ENCODE data around the gene GPR61. TPM values are rescaled to one million over a fixed set of nuclear protein-coding genes. Genes with fewer than 3 reads are reported as not detected.

The GPR61 gene
- total RNA-seq, 5 donors from 2014 or later (not counting 1 experiment from before 2014, with no cell fraction given) = 0.16 to 0.75 (median 0.39) TPM

DNA sequence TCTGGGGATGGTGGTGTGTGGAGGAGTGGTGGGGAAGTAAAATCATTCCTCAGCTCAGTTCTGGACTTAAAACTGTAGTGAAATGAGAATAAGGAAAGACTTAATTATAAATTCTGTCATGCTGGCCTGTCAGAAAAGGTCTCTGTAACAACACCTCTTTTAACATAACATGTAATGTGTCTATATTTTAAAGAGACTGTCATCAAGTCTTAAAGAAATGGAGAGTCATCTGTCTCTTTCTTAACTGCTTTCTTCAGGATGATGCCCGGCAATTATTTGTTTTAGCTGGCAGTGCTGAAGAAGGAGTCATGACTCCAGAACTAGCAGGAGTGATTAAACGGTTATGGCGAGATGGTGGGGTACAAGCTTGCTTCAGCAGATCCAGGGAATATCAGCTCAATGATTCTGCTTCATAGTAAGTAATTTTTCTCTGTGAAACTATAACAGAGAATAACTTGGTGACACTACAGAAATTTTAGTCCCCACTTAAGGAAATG is 39.3 kb downstream of the GPR61 start:
- Mint-ChIP-seq H3K27ac (peak overlapping the region; percentile 25 to 40), H3K4me3 (no peak overlapping the region), H3K4me1 (peaks cover 0 to 9% (median 1%) of the 10 kb centered on the region in 3 donors), H3K36me3 (peaks cover 52% of the 10 kb centered on the region), H3K9me3 (no peaks in the 10 kb centered on the region), H3K27me3 (no peaks in the 10 kb centered on the region)
- Histone ChIP-seq H3K36me3 (ENCODE audit: control insufficient read depth in 2 of 2, extremely low read depth in 1 of 2, insufficient read depth in 1 of 2, low read length in 1 of 2) (peaks cover 0 to 55% of the 10 kb centered on the region in 2 donors), H3K4me1 (ENCODE audit: control insufficient read depth in 1 of 2, extremely low read depth in 1 of 2, insufficient read depth in 2 of 2, low read length in 2 of 2) (no peaks in the 10 kb centered on the region), H3K27ac (ENCODE audit: low read length) (no peak overlapping the region), H3K9me3 (no peaks in the 10 kb centered on the region), H3K4me3 (ENCODE audit: control insufficient read depth in 1 of 2, extremely low read depth in 1 of 2, low read length in 1 of 2) (no peak overlapping the region), H3K27me3 (replicated peaks in 1 of 2; ENCODE audit: control insufficient read depth in 2 of 2, extremely low read depth in 1 of 2, insufficient read depth in 2 of 2, low read length in 1 of 2) (no peaks in the 10 kb centered on the region)
- ChIA-PET CTCF (interaction anchor here in 1 of 2 donors (0.6 to 3.0 kb wide), 2 partner anchors 33 to 66 kb away, joined by 3 to 9 read pairs; no protein-coding TSS in a partner anchor), POLR2A (no interaction called here)
- DNase-seq = no peak
- 100% methylated on average over 3 of the region's 3 CpGs for whole genome bisulfite sequencing (ENCODE audit: insufficient coverage)
- no peak for ATAC-seq (replicated peaks in 1 of 4)

GRCh38 chr1:109579491-109579890 is 39.8 kb downstream of the GPR61 start:
- Mint-ChIP-seq H3K4me1 (peaks cover 0 to 11% (median 1%) of the 10 kb centered on the region in 3 donors), H3K4me3 (no peak overlapping the region), H3K27ac (no peak overlapping the region), H3K27me3 (no peaks in the 10 kb centered on the region), H3K36me3 (peaks cover 54% of the 10 kb centered on the region), H3K9me3 (no peaks in the 10 kb centered on the region)
- Histone ChIP-seq H3K36me3 (ENCODE audit: control insufficient read depth in 2 of 2, extremely low read depth in 1 of 2, insufficient read depth in 1 of 2, low read length in 1 of 2) (peaks cover 0 to 58% of the 10 kb centered on the region in 2 donors), H3K9me3 (no peaks in the 10 kb centered on the region), H3K4me3 (ENCODE audit: control insufficient read depth in 1 of 2, extremely low read depth in 1 of 2, low read length in 1 of 2) (no peak overlapping the region), H3K27me3 (replicated peaks in 1 of 2; ENCODE audit: control insufficient read depth in 2 of 2, extremely low read depth in 1 of 2, insufficient read depth in 2 of 2, low read length in 1 of 2) (no peaks in the 10 kb centered on the region), H3K4me1 (ENCODE audit: control insufficient read depth in 1 of 2, extremely low read depth in 1 of 2, insufficient read depth in 2 of 2, low read length in 2 of 2) (no peaks in the 10 kb centered on the region), H3K27ac (ENCODE audit: low read length) (no peak overlapping the region)
- CTCF ChIA-PET = interaction anchor here in 1 of 2 donors (3.0 kb wide), 1 partner anchor 34 kb away, joined by 9 read pairs; no protein-coding TSS in a partner anchor
- DNase-seq (no peak), ATAC-seq (replicated peaks in 1 of 4) (no peak)
- no CpG with 5 or more reads among the region's 1 CpG for WGBS (ENCODE audit: insufficient coverage)
- POLR2A ChIA-PET = no interaction called here

GRCh38 chr1:109582021-109582420 is 42.3 kb downstream of the GPR61 start:
- Mint-ChIP-seq H3K36me3 (peaks cover 54% of the 10 kb centered on the region), H3K27ac (no peak overlapping the region), H3K4me1 (peaks cover 0 to 15% (median 0%) of the 10 kb centered on the region in 3 donors), H3K27me3 (no peaks in the 10 kb centered on the region), H3K9me3 (no peaks in the 10 kb centered on the region), H3K4me3 (no peak overlapping the region)
- Histone ChIP-seq H3K4me1 (ENCODE audit: control insufficient read depth in 1 of 2, extremely low read depth in 1 of 2, insufficient read depth in 2 of 2, low read length in 2 of 2) (no peaks in the 10 kb centered on the region), H3K4me3 (ENCODE audit: control insufficient read depth in 1 of 2, extremely low read depth in 1 of 2, low read length in 1 of 2) (no peak overlapping the region), H3K36me3 (ENCODE audit: control insufficient read depth in 2 of 2, extremely low read depth in 1 of 2, insufficient read depth in 1 of 2, low read length in 1 of 2) (peaks cover 0 to 73% of the 10 kb centered on the region in 2 donors), H3K27me3 (replicated peaks in 1 of 2; ENCODE audit: control insufficient read depth in 2 of 2, extremely low read depth in 1 of 2, insufficient read depth in 2 of 2, low read length in 1 of 2) (no peaks in the 10 kb centered on the region), H3K27ac (ENCODE audit: low read length) (no peak overlapping the region), H3K9me3 (no peaks in the 10 kb centered on the region)
- ChIA-PET CTCF (no interaction called here), POLR2A (interaction anchor here in 1 of 2 donors (0.8 kb wide), 1 partner anchor 490 kb away, joined by 8 read pairs; no protein-coding TSS in a partner anchor)
- ATAC-seq (replicated peaks in 1 of 4) = no peak
- 90% methylated on average over 2 of the region's 2 CpGs for whole genome bisulfite sequencing (ENCODE audit: insufficient coverage)
- no peak for DNase-seq

DNA sequence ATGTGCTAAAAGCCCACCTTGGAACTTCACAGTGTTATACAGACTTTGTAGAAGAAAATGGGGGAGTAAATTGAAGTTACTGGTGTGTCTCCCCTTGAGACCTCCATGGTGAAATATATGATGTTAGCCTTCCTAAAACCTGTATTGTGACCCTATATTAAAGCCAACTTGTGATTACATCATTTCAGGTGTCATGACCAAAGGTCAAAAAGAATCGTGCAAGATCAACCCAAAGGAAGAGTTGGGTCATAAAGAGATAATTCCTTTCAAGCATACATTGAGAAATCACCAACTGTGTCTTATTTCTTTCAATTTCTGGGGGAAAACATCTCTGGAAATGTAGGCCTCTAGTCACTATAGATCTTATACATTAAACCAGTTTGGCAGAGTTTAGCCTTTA is 45.1 kb downstream of the GPR61 start:
- no peaks in the 10 kb centered on the region for H3K4me1 ChIP-seq (ENCODE audit: control insufficient read depth in 1 of 2, extremely low read depth in 1 of 2, insufficient read depth in 2 of 2, low read length in 2 of 2)
- peaks cover 0 to 82% of the 10 kb centered on the region in 2 donors for H3K36me3 ChIP-seq (ENCODE audit: control insufficient read depth in 2 of 2, extremely low read depth in 1 of 2, insufficient read depth in 1 of 2, low read length in 1 of 2)
- no peaks in the 10 kb centered on the region for H3K27me3 ChIP-seq (replicated peaks in 1 of 2; ENCODE audit: control insufficient read depth in 2 of 2, extremely low read depth in 1 of 2, insufficient read depth in 2 of 2, low read length in 1 of 2)
- DNase-seq (no peak), ATAC-seq (replicated peaks in 1 of 4) (no peak)
- Mint-ChIP-seq H3K4me3 (no peak overlapping the region), H3K27ac (no peak overlapping the region), H3K36me3 (peaks cover 65% of the 10 kb centered on the region), H3K4me1 (peaks cover 0 to 17% (median 0%) of the 10 kb centered on the region in 3 donors), H3K27me3 (no peaks in the 10 kb centered on the region), H3K9me3 (no peaks in the 10 kb centered on the region)
- H3K4me3 ChIP-seq (ENCODE audit: control insufficient read depth in 1 of 2, extremely low read depth in 1 of 2, low read length in 1 of 2) = no peak overlapping the region
- POLR2A ChIA-PET = no interaction called here
- H3K27ac ChIP-seq (ENCODE audit: low read length) = no peak overlapping the region
- CTCF ChIA-PET = no interaction called here
- no peaks in the 10 kb centered on the region for H3K9me3 ChIP-seq
- WGBS (ENCODE audit: insufficient coverage) = no CpG with 5 or more reads among the region's 1 CpG

GRCh38 chr1:109586055-109586454 is 46.4 kb downstream of the GPR61 start:
- no peaks in the 10 kb centered on the region for H3K27me3 Mint-ChIP-seq
- peaks cover 0 to 77% of the 10 kb centered on the region in 2 donors for H3K36me3 ChIP-seq (ENCODE audit: control insufficient read depth in 2 of 2, extremely low read depth in 1 of 2, insufficient read depth in 1 of 2, low read length in 1 of 2)

DNA sequence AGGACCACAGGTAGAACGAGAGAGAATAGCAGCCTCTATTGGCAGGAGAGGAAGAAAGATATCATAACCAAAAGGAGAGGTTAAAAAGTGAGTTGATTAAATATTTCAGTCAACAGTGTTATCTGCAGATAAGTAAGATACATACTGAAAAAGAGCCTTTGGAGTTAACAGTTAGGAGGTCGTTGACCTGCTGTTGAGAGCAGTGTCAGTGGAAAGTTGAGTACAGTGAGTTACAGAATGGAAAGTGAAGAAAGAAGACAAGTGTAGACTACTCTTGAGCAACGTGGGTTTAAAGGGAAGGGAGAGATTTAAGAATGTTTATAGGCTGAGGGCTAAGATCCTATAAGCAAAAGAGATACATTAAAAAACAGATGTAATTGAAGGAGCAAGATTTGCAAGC is 49.5 kb downstream of the GPR61 start:
- POLR2A ChIA-PET = no interaction called here
- H3K36me3 Mint-ChIP-seq = peaks cover 66% of the 10 kb centered on the region
- Histone ChIP-seq H3K4me3 (ENCODE audit: control insufficient read depth in 1 of 2, extremely low read depth in 1 of 2, low read length in 1 of 2) (no peak overlapping the region), H3K27ac (ENCODE audit: low read length) (no peak overlapping the region), H3K36me3 (ENCODE audit: control insufficient read depth in 2 of 2, extremely low read depth in 1 of 2, insufficient read depth in 1 of 2, low read length in 1 of 2) (peaks cover 0 to 82% of the 10 kb centered on the region in 2 donors), H3K9me3 (no peaks in the 10 kb centered on the region), H3K4me1 (ENCODE audit: control insufficient read depth in 1 of 2, extremely low read depth in 1 of 2, insufficient read depth in 2 of 2, low read length in 2 of 2) (no peaks in the 10 kb centered on the region), H3K27me3 (replicated peaks in 1 of 2; ENCODE audit: control insufficient read depth in 2 of 2, extremely low read depth in 1 of 2, insufficient read depth in 2 of 2, low read length in 1 of 2) (no peaks in the 10 kb centered on the region)
- WGBS (ENCODE audit: insufficient coverage) = 77% methylated on average over 3 of the region's 3 CpGs
- peaks cover 0 to 17% (median 0%) of the 10 kb centered on the region in 3 donors for H3K4me1 Mint-ChIP-seq
- DNase-seq (no peak), ATAC-seq (replicated peaks in 1 of 4) (no peak)
- no peaks in the 10 kb centered on the region for H3K27me3 Mint-ChIP-seq
- H3K4me3 Mint-ChIP-seq = no peak overlapping the region
- no peaks in the 10 kb centered on the region for H3K9me3 Mint-ChIP-seq
- CTCF ChIA-PET = no interaction called here
- H3K27ac Mint-ChIP-seq = no peak overlapping the region

More at GRCh38 chr1:109586055-109586454, 46.4 kb downstream of the GPR61 start:
- no CpG with 5 or more reads among the region's 3 CpGs for WGBS (ENCODE audit: insufficient coverage)
- H3K27ac Mint-ChIP-seq = no peak overlapping the region
- H3K4me3 Mint-ChIP-seq = no peak overlapping the region
- H3K27ac ChIP-seq (ENCODE audit: low read length) = no peak overlapping the region
- no peak for ATAC-seq (replicated peaks in 1 of 4)
- H3K9me3 ChIP-seq = no peaks in the 10 kb centered on the region
- no peaks in the 10 kb centered on the region for H3K9me3 Mint-ChIP-seq
- H3K36me3 Mint-ChIP-seq = peaks cover 60% of the 10 kb centered on the region
- peaks cover 0 to 17% (median 0%) of the 10 kb centered on the region in 3 donors for H3K4me1 Mint-ChIP-seq
- ChIA-PET POLR2A (no interaction called here), CTCF (no interaction called here)
- no peak for DNase-seq
- no peak overlapping the region for H3K4me3 ChIP-seq (ENCODE audit: control insufficient read depth in 1 of 2, extremely low read depth in 1 of 2, low read length in 1 of 2)
- H3K27me3 ChIP-seq (replicated peaks in 1 of 2; ENCODE audit: control insufficient read depth in 2 of 2, extremely low read depth in 1 of 2, insufficient read depth in 2 of 2, low read length in 1 of 2) = no peaks in the 10 kb centered on the region
- no peaks in the 10 kb centered on the region for H3K4me1 ChIP-seq (ENCODE audit: control insufficient read depth in 1 of 2, extremely low read depth in 1 of 2, insufficient read depth in 2 of 2, low read length in 2 of 2)

All from T-cell (primary cell).